ENCODE data around the gene MRPL58.
"Not testable (repeated sequence)": the region's sequence is repeated elsewhere in the genome, so short reads cannot be mapped to it uniquely, and the experiment has no call there.

Gene MRPL58

GRCh38 chr17:75020331-75021110, 8.1 kb downstream of the MRPL58 start:
- ATAC-seq (no peak), DNase-seq (no peak)
- Mint-ChIP-seq H3K27ac (no peak overlapping the region), H3K4me3 (no peak overlapping the region), H3K9me3 (no peaks in the 10 kb centered on the region), H3K27me3 (no peaks in the 10 kb centered on the region), H3K4me1 (peaks cover 15% of the 10 kb centered on the region)

GRCh38 chr17:75024686-75025397, 12.4 kb downstream of the MRPL58 start:
- peak overlapping the region; percentile 32 to 56 for H3K4me3 Mint-ChIP-seq
- H3K27ac Mint-ChIP-seq, result no peak overlapping the region
- H3K9me3 Mint-ChIP-seq, result no peaks in the 10 kb centered on the region
- no peaks in the 10 kb centered on the region for H3K27me3 Mint-ChIP-seq
- ATAC-seq (no peak), DNase-seq (peak; percentile 38 to 41)
- H3K4me1 Mint-ChIP-seq, result peaks cover 13% of the 10 kb centered on the region

GRCh38 chr17:75025398-75025734, 12.9 kb downstream of the MRPL58 start:
- not testable (repeated sequence) for H3K27me3 Mint-ChIP-seq, H3K9me3 Mint-ChIP-seq, ATAC-seq, DNase-seq, H3K27ac Mint-ChIP-seq
- peak overlapping the region; percentile 32 to 56 for H3K4me3 Mint-ChIP-seq
- peaks cover 13% of the 10 kb centered on the region for H3K4me1 Mint-ChIP-seq

GRCh38 chr17:75026650-75027049, 14.2 kb downstream of the MRPL58 start:
- not testable (repeated sequence) for H3K9me3 Mint-ChIP-seq, ATAC-seq, DNase-seq, H3K27ac Mint-ChIP-seq, H3K27me3 Mint-ChIP-seq, H3K4me3 Mint-ChIP-seq
- peaks cover 13% of the 10 kb centered on the region for H3K4me1 Mint-ChIP-seq

- Mint-ChIP-seq H3K4me1 (peaks cover 38% of the 10 kb centered on the region), H3K27me3 (no peaks in the 10 kb centered on the region), H3K9me3 (no peaks in the 10 kb centered on the region), H3K27ac (no peak overlapping the region), H3K4me3 (no peak overlapping the region)
- DNase-seq (no peak), ATAC-seq (no peak)
These were observed 17.7 kb downstream of the MRPL58 start for GRCh38 chr17:75030161-75030560.

- Mint-ChIP-seq H3K27ac (no peak overlapping the region), H3K9me3 (no peaks in the 10 kb centered on the region), H3K4me3 (peak overlapping the region; percentile 96), H3K4me1 (peaks cover 50% of the 10 kb centered on the region), H3K27me3 (no peaks in the 10 kb centered on the region)
- peak in 1 of 2 donors; percentile 48 for DNase-seq
- peak; percentile 24 for ATAC-seq
These were observed 19.7 kb downstream of the MRPL58 start for GRCh38 chr17:75031972-75032719.

- no peak for ATAC-seq
- Mint-ChIP-seq H3K4me3 (peak overlapping the region; percentile 96), H3K9me3 (no peaks in the 10 kb centered on the region), H3K27ac (peak overlapping the region in 1 of 2 donors; percentile 84), H3K4me1 (peaks cover 55% of the 10 kb centered on the region), H3K27me3 (no peaks in the 10 kb centered on the region)
- peak; percentile 26 to 38 for DNase-seq
These were observed 20.3 kb downstream of the MRPL58 start for GRCh38 chr17:75032720-75033280.

- DNase-seq (peak; percentile 90 to 92), ATAC-seq (peak; percentile 47)
- no peaks in the 10 kb centered on the region for H3K27me3 Mint-ChIP-seq
- H3K4me3 Mint-ChIP-seq, result peak overlapping the region; percentile 96
- peak overlapping the region; percentile 62 to 100 for H3K27ac Mint-ChIP-seq
- no peaks in the 10 kb centered on the region for H3K9me3 Mint-ChIP-seq
- peaks cover 56% of the 10 kb centered on the region for H3K4me1 Mint-ChIP-seq
These were observed 21.1 kb downstream of the MRPL58 start for GRCh38 chr17:75033346-75034235.

- peak; percentile 75 for ATAC-seq
- Mint-ChIP-seq H3K4me1 (peaks cover 62% of the 10 kb centered on the region), H3K27me3 (no peaks in the 10 kb centered on the region), H3K27ac (peak overlapping the region; percentile 99 to 100), H3K4me3 (peak overlapping the region; percentile 96), H3K9me3 (no peaks in the 10 kb centered on the region)
- peak; percentile 92 to 96 for DNase-seq
These were observed 21.9 kb downstream of the MRPL58 start for GRCh38 chr17:75034236-75034908.

GRCh38 chr17:75036643-75037268, 24.3 kb downstream of the MRPL58 start:
- ATAC-seq, result peak; percentile 74
- Mint-ChIP-seq H3K27ac (peak overlapping the region in 1 of 2 donors; percentile 48), H3K4me1 (peaks cover 62% of the 10 kb centered on the region), H3K27me3 (no peaks in the 10 kb centered on the region), H3K4me3 (peak overlapping the region; percentile 83 to 96), H3K9me3 (no peaks in the 10 kb centered on the region)
- DNase-seq, result peak; percentile 72 to 86

- Mint-ChIP-seq H3K4me3 (no peak overlapping the region), H3K9me3 (no peaks in the 10 kb centered on the region), H3K27ac (no peak overlapping the region), H3K4me1 (peaks cover 41% of the 10 kb centered on the region), H3K27me3 (no peaks in the 10 kb centered on the region)
- ATAC-seq, result no peak
- DNase-seq, result no peak
These were observed 26.8 kb downstream of the MRPL58 start for GRCh38 chr17:75039238-75039637.

GRCh38 chr17:75041656-75042280, 29.3 kb downstream of the MRPL58 start:
- DNase-seq (no peak), ATAC-seq (no peak)
- Mint-ChIP-seq H3K4me1 (peaks cover 35% of the 10 kb centered on the region), H3K4me3 (no peak overlapping the region), H3K27ac (no peak overlapping the region), H3K27me3 (no peaks in the 10 kb centered on the region), H3K9me3 (no peaks in the 10 kb centered on the region)

- not testable (repeated sequence) for ATAC-seq, H3K4me3 Mint-ChIP-seq, DNase-seq, H3K9me3 Mint-ChIP-seq, H3K27me3 Mint-ChIP-seq, H3K27ac Mint-ChIP-seq
- H3K4me1 Mint-ChIP-seq, result peaks cover 38% of the 10 kb centered on the region
These were observed 31.3 kb downstream of the MRPL58 start for GRCh38 chr17:75043789-75044188.

All from stimulated activated naive CD8-positive, alpha-beta T cell treated with anti-CD3 and anti-CD28 coated beads, Interleukin-15, amount 100 ng/mL, for 72 hours (primary cell).